HepG2 (cell line): ENCODE data around the gene CD83. TPM values are rescaled to one million over a fixed set of nuclear protein-coding genes. Genes with fewer than 3 reads are reported as not detected.

Experiments used
- ATAC-seq: fragments of 200-7000 bp; cut with Tn5 transposase; 3 replicates; pipeline ENCODE4 v1.9.1; 2020; ENCODE audit warnings: mild to moderate bottlenecking, moderate library complexity
- BruUV-seq: library from RNA; stranded (reverse); fragments of 400-500 nt; replicated peaks from 2 replicates; lab custom pipeline; 2021; lab: Mats Ljungman, UMichigan
- CTCF ChIA-PET: fragments of 300-600 bp; formaldehyde crosslinking; extraction: SDS; loops from one replicate; lab custom pipeline; 2021; ENCODE audit warnings: low total read pairs, inconsistent platforms, low intra/inter-chr PET ratio; lab: Yijun Ruan, JAX
- POLR2A ChIA-PET: fragments of 350-600 bp; sonication (Branson Sonifier 250); formaldehyde crosslinking; loops from one replicate; lab custom pipeline; 2020; ENCODE audit warnings: antibody characterized with exemption, inconsistent platforms; lab: Yijun Ruan, JAX
- DNase-seq: peaks from one replicate; pipeline ENCODE4 v3.0.0-alpha.2; 2015; ENCODE audit warnings: low spot score
- FAIRE-seq: peaks from 3 replicates; lab custom pipeline; 2011; peaks lifted over from hg19 to GRCh38; lab: Jason Lieb, UNC
- H2AFZ ChIP-seq: one replicate; pipeline ENCODE4 v1.6.1; 2011; ENCODE audit warnings: low read length, inconsistent platforms
- H3K27ac ChIP-seq: fragments of 300-600 bp; 3 replicates; pipeline ENCODE4 v1.8.0; 2011; ENCODE audit warnings: mixed run types, mild to moderate bottlenecking, mixed read lengths, low read length, inconsistent platforms; ENCODE audit not compliant: insufficient read depth; ENCODE audit errors: extremely low read length
- H3K27me3 ChIP-seq, 2 experiments: fragments of 200-600 bp in 1 of 2; 2 replicates in 1 of 2; 3 replicates in 1 of 2; pipeline versions ENCODE4 v1.6.0 to v1.8.0; 2011; ENCODE audit warnings: low read length in 2 of 2, mild to moderate bottlenecking in 2 of 2, moderate library complexity in 2 of 2, inconsistent platforms in 1 of 2; ENCODE audit not compliant: insufficient read depth in 2 of 2, control insufficient read depth in 1 of 2
- H3K36me3 ChIP-seq, 2 experiments: fragments of 200-600 bp in 1 of 2; replicated peaks in 1 of 2; 2 replicates in 1 of 2; 3 replicates in 1 of 2; pipeline versions ENCODE4 v1.5.1 to v1.8.0; 2011; ENCODE audit warnings: low read length in 2 of 2, inconsistent platforms in 1 of 2; ENCODE audit not compliant: insufficient read depth in 2 of 2, control insufficient read depth in 1 of 2
- H3K4me1 ChIP-seq: 2 replicates; pipeline ENCODE4 v1.5.1; 2012; ENCODE audit warnings: low read length, inconsistent platforms; ENCODE audit not compliant: insufficient read depth
- H3K4me2 ChIP-seq: 2 replicates; pipeline ENCODE4 v1.6.0; 2011; ENCODE audit warnings: low read depth, low read length, inconsistent platforms
- H3K4me3 ChIP-seq, 3 experiments: fragments of 200-600 bp in 1 of 3; sonication (generic), shearing (Covaris generic) in 1 of 3; replicated peaks in 1 of 3; 2 replicates each; pipeline ENCODE4 v1.5.1; 2011 to 2016; ENCODE audit warnings: low read length in 3 of 3, inconsistent platforms in 2 of 3, low read depth in 2 of 3, mild to moderate bottlenecking in 2 of 3, control low read depth in 1 of 3, mixed read lengths in 1 of 3; ENCODE audit not compliant: insufficient read depth in 1 of 3
- H3K79me2 ChIP-seq: one replicate; pipeline ENCODE4 v1.6.1; 2011; ENCODE audit warnings: low read length, inconsistent platforms; ENCODE audit not compliant: insufficient read depth
- H3K9ac ChIP-seq: 2 replicates; pipeline ENCODE4 v1.6.0; 2011; ENCODE audit warnings: mild to moderate bottlenecking, low read depth, low read length, inconsistent platforms; ENCODE audit not compliant: insufficient read depth
- H3K9me3 ChIP-seq: 2 replicates; pipeline ENCODE4 v1.5.1; 2012; ENCODE audit warnings: mild to moderate bottlenecking, low read length
- H4K20me1 ChIP-seq: 2 replicates; pipeline ENCODE4 v1.6.0; 2011; ENCODE audit warnings: inconsistent platforms, mild to moderate bottlenecking, low read length, moderate library complexity; ENCODE audit not compliant: insufficient read depth
- EP300 ChIP-seq, 3 experiments: sonication (generic) in 1 of 3; formaldehyde crosslinking in 1 of 3; IDR thresholded peaks; 2 replicates each; pipeline versions ENCODE4 v1.5.1 to v1.6.1; 2011 to 2020; ENCODE audit warnings: low read depth in 2 of 3, low read length in 2 of 3, borderline replicate concordance in 1 of 3, improper control_type of control experiment in 1 of 3, mild to moderate bottlenecking in 1 of 3, missing genetic modification reagents in 1 of 3, moderate library complexity in 1 of 3
- HNRNPLL ChIP-seq: fragments of 200-400 bp; formaldehyde crosslinking; IDR thresholded peaks from 2 replicates; pipeline ENCODE4 v1.6.1; 2017; ENCODE audit warnings: mild to moderate bottlenecking, low read depth, low read length; ENCODE audit not compliant: poor library complexity, severe bottlenecking
- MAFF ChIP-seq: IDR thresholded peaks from 2 replicates; pipeline ENCODE4 v1.6.1; 2011; ENCODE audit warnings: low read depth, low read length, improper control_type of control experiment
- MAFK ChIP-seq, 2 experiments: IDR thresholded peaks in 1 of 2; conservative IDR thresholded peaks in 1 of 2; 2 replicates each; pipeline ENCODE4 v1.6.1; 2011; ENCODE audit warnings: improper control_type of control experiment in 2 of 2, low read length in 2 of 2
- MBD4 ChIP-seq: IDR thresholded peaks from 2 replicates; pipeline ENCODE4 v1.6.1; 2012; ENCODE audit warnings: low read length, inconsistent platforms, borderline replicate concordance
- NFE2L2 ChIP-seq: fragments of 150-350 bp; IDR thresholded peaks from 2 replicates; pipeline ENCODE4 v1.6.1; 2014; ENCODE audit warnings: low read length
- PHB2 ChIP-seq: fragments of 450-650 bp; IDR thresholded peaks from 2 replicates; pipeline ENCODE4 v1.6.1; 2018; ENCODE audit not compliant: partially characterized antibody
- SMARCC2 ChIP-seq: fragments of 450-650 bp; IDR thresholded peaks from 2 replicates; pipeline ENCODE4 v1.6.1; 2017; ENCODE audit warnings: antibody characterized with exemption, mild to moderate bottlenecking
- ZBTB42 ChIP-seq: sonication (generic); formaldehyde crosslinking; IDR thresholded peaks from 2 replicates; pipeline ENCODE4 v1.5.0; 2020; ENCODE audit warnings: mild to moderate bottlenecking, missing genetic modification reagents
- ZFP1 ChIP-seq: IDR thresholded peaks from 2 replicates; pipeline ENCODE4 v1.6.1; 2016
- ZNF24 ChIP-seq: fragments of 450-650 bp; IDR thresholded peaks from 2 replicates; pipeline ENCODE4 v1.6.1; 2017; ENCODE audit warnings: antibody characterized with exemption, mild to moderate bottlenecking
- ZNF570 ChIP-seq: sonication (generic); formaldehyde crosslinking; IDR thresholded peaks from 2 replicates; pipeline ENCODE4 v1.4.0; 2020; ENCODE audit warnings: mild to moderate bottlenecking, missing genetic modification reagents, borderline replicate concordance
- ZNF615 ChIP-seq: sonication (generic); formaldehyde crosslinking; IDR thresholded peaks from 2 replicates; pipeline ENCODE4 v1.5.0; 2020; ENCODE audit warnings: mild to moderate bottlenecking, missing genetic modification reagents, borderline replicate concordance
- WGBS: methylation state at CpG from one replicate; pipeline ENCODE4 v1.1.6; 2017; ENCODE audit warnings: low lambda C conversion rate; 5-methylcytosine and 5-hydroxymethylcytosine counted together
- in situ Hi-C: cut with HindIII; loops from 2 replicates; pipeline ENCODE4 v1.10.0; 2017; ENCODE audit warnings: low pct_unique_long_range_greater_than_20kb; ENCODE audit not compliant: extremely low pct_ligation_motif_present
- intact Hi-C: fragments of 100-400 bp; cut with micrococcal nuclease; formaldehyde crosslinking; loops from one replicate; pipeline ENCODE4 v1.10.0; 2022; ENCODE audit not compliant: unreplicated experiment
- polyA plus RNA-seq, 8 experiments: library from polyadenylated mRNA; depleted of rRNA in 3 of 8; stranded (reverse) in 7 of 8; unstranded in 1 of 8; fragments of >200 nt; fragmentation: Illumina TruSeq in 4 of 8; extraction: Trizol in 4 of 8; gene quantifications; 2 replicates each; pipeline versions ENCODE4 v1.2.1 to v1.2.3, GENCODE V29; 2011 to 2016; ENCODE audit warnings: low read depth in 4 of 8, missing spikeins in 1 of 8, mixed read lengths in 1 of 8; ENCODE audit not compliant: insufficient read depth in 1 of 8
- total RNA-seq, 5 experiments: library from RNA; depleted of rRNA; stranded (reverse); fragments of >200 nt; fragmentation: Illumina TruSeq; extraction: Trizol; gene quantifications; 2 replicates each; pipeline ENCODE4 v1.2.3, GENCODE V29; 2016; ENCODE audit warnings: low read depth in 1 of 5
- TF ChIP-seq, protein P1 (sequence below): conservative IDR thresholded peaks from 2 replicates; pipeline ENCODE4 v1.6.1; 2018; ENCODE audit warnings: missing genetic modification reagents

The CD83 gene
- total and polyA plus RNA-seq, 2 of the 13 experiments (the other 11 are each of a cell fraction or from before 2014, with no cell fraction given): 0.46 to 2.3 TPM

DNA sequence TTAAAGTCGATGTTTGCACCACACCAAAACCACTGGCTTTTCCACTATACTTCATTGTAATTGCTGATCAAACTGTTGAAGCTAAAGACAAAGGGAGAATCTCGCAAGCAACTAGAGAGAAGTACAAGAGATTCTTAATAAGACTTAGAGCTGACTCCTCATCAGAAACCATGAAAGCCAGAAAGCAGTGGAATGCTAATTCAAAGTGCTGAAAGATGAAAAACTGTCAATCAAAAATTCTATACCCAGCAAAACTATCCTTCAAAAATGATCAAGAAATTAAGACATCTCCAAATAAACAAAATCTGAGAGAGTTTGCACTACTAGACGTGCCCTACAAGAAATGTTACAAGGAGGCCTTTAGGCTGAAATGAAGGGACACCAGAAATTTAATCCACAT, 52.6 kb downstream of the CD83 start:
- ATAC-seq (no peak), FAIRE-seq (no peak), DNase-seq (no peak)
- in situ Hi-C loops: no loop called here
- H3K79me2 ChIP-seq: no peaks in the 10 kb centered on the region
- no peaks in the 10 kb centered on the region for H4K20me1 ChIP-seq
- no peak overlapping the region for H3K27ac ChIP-seq
- ChIA-PET POLR2A (no interaction called here), CTCF (no interaction called here)
- intact Hi-C loops: no loop called here
- 2% methylated on average over 3 of the region's 3 CpGs for WGBS
- no peaks in the 10 kb centered on the region for H3K4me1 ChIP-seq
- no peak overlapping the region for H3K4me2 ChIP-seq
- no peak overlapping the region for H2AFZ ChIP-seq
- no peaks in the 10 kb centered on the region for H3K27me3 ChIP-seq
- H3K36me3 ChIP-seq: no peaks in the 10 kb centered on the region
- H3K4me3 ChIP-seq: no peak overlapping the region
- H3K9ac ChIP-seq: no peak overlapping the region
- H3K9me3 ChIP-seq: peaks cover 31% of the 10 kb centered on the region
- TF ChIP-seq MBD4 (no peak), ZFP1 (CRISPR knock-in tag) (peak; percentile 98)
- BruUV-seq: no TSS peak

DNA sequence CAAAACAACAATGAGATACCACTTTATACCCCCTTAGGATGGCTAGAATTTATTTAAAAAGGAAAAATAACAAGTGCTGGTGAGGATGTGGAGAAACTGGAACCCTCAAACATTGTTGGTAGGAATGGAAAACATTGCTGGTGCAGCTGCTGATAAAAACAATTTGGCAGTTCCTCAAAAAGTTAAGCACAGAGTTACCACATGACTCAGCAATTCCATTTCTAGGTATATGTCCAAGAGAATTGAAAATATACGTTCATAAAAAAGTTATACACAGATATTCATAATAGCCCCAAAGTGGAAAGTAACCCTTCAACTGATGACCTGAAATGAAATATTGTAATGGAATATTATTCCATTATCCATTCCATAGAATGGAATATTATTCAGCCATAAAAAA, 55.0 kb downstream of the CD83 start:
- BruUV-seq: no TSS peak

More for the DNA sequence above, 55.0 kb downstream of the CD83 start:
- peaks cover 0 to 6% of the 10 kb centered on the region in 2 experiments; a peak in 1 of 5 replicates for H3K27me3 ChIP-seq
- POLR2A ChIA-PET: no interaction called here
- no peaks in the 10 kb centered on the region for H3K79me2 ChIP-seq
- no peak overlapping the region for H3K27ac ChIP-seq
- no peak overlapping the region for H2AFZ ChIP-seq
- FAIRE-seq (no peak), DNase-seq (no peak), ATAC-seq (no peak)
- CTCF ChIA-PET: no interaction called here
- TF ChIP-seq ZNF615 (CRISPR knock-in tag) (no peak), MAFF (peak; percentile 35; the same call in 1 of the 2 replicates), ZNF570 (CRISPR knock-in tag) (no peak), PHB2 (no peak), ZNF24 (no peak), HNRNPLL (no peak), ZBTB42 (CRISPR knock-in tag) (no peak), NFE2L2 (peak; percentile 80), SMARCC2 (no peak), EP300 (IDR thresholded peaks at IDR 0.05; ENCODE audit: low read depth in 2 of 2, low read length in 2 of 2) (no peak), EP300 (CRISPR knock-in tag; IDR thresholded peaks at IDR 0.05; ENCODE audit: borderline replicate concordance) (no peak), MAFK (conservative IDR thresholded peaks at IDR 0.05 in 1 of 2, IDR thresholded peaks at IDR 0.05 in 1 of 2; ENCODE audit: low read length in 2 of 2) (peak; percentile 38 to 69; a peak in 3 of 4 replicates)
- TF ChIP-seq, protein P1, sequence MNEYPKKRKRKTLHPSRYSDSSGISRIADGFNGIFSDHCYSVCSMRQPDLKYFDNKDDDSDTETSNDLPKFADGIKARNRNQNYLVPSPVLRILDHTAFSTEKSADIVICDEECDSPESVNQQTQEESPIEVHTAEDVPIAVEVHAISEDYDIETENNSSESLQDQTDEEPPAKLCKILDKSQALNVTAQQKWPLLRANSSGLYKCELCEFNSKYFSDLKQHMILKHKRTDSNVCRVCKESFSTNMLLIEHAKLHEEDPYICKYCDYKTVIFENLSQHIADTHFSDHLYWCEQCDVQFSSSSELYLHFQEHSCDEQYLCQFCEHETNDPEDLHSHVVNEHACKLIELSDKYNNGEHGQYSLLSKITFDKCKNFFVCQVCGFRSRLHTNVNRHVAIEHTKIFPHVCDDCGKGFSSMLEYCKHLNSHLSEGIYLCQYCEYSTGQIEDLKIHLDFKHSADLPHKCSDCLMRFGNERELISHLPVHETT (CRISPR knock-in tag): no peak
- no peak overlapping the region for H3K9ac ChIP-seq
- in situ Hi-C loops: no loop called here
- 0% methylated on average over 1 of the region's 1 CpG for WGBS
- no peaks in the 10 kb centered on the region for H3K4me1 ChIP-seq
- H3K36me3 ChIP-seq: no peaks in the 10 kb centered on the region
- H4K20me1 ChIP-seq: no peaks in the 10 kb centered on the region
- no peak overlapping the region for H3K4me3 ChIP-seq
- H3K4me2 ChIP-seq: no peak overlapping the region
- H3K9me3 ChIP-seq: peaks cover 31% of the 10 kb centered on the region
- intact Hi-C loops: no loop called here
